DMS153 (cell line): Measurements from ENCODE around the gene TRIO.

Experiments
- DNase-seq: peaks from one replicate; lab custom pipeline; 2025; lab: John Stamatoyannopoulos, UW

TRIO gene

GRCh38 chr5:14267166-14267838 is 124.2 kb downstream of the TRIO start:
- DNase-seq, result no peak

- DNase-seq, result no peak
Measured at GRCh38 chr5:14267991-14268708, 125.0 kb downstream of the TRIO start.

- DNase-seq, result no peak
Measured at GRCh38 chr5:14268738-14269137, 125.6 kb downstream of the TRIO start.

GRCh38 chr5:14269395-14269794 is 126.3 kb downstream of the TRIO start:
- peak; percentile 30 for DNase-seq

- DNase-seq, result peak; percentile 51
Measured at GRCh38 chr5:14270209-14270702, 127.1 kb downstream of the TRIO start.

- no peak for DNase-seq
Measured at GRCh38 chr5:14272548-14273205, 129.5 kb downstream of the TRIO start.

- no peak for DNase-seq
Measured at GRCh38 chr5:14273207-14273767, 130.1 kb downstream of the TRIO start.

GRCh38 chr5:14276380-14276779 is 133.2 kb downstream of the TRIO start:
- no peak for DNase-seq

- DNase-seq, result no peak
Measured at GRCh38 chr5:14277385-14278320, 134.5 kb downstream of the TRIO start.

GRCh38 chr5:14280294-14280854 is 137.2 kb downstream of the TRIO start:
- no peak for DNase-seq

- no peak for DNase-seq
Measured at GRCh38 chr5:14281746-14282181, 138.6 kb downstream of the TRIO start.

- DNase-seq, result no peak
Measured at GRCh38 chr5:14283139-14283538, 140.0 kb downstream of the TRIO start.

- no peak for DNase-seq
Measured at GRCh38 chr5:14284392-14285148, 141.4 kb downstream of the TRIO start.

- DNase-seq, result no peak
Measured at GRCh38 chr5:14286007-14286406, 142.9 kb downstream of the TRIO start.

GRCh38 chr5:14286574-14287421 is 143.7 kb downstream of the TRIO start:
- no peak for DNase-seq

GRCh38 chr5:14292766-14293658 is 149.9 kb downstream of the TRIO start:
- DNase-seq, result no peak

GRCh38 chr5:14295610-14296009 is 152.5 kb downstream of the TRIO start:
- no peak for DNase-seq
